ENCODE results near the gene EPG5. TPM values are rescaled to one million over a fixed set of nuclear protein-coding genes. Genes with fewer than 3 reads are reported as not detected.

The EPG5 gene
- total and polyA plus RNA-seq, 10 of the 15 experiments (the other 5 are each of a cell fraction or from before 2014, with no cell fraction given), result 1.9 to 27.7 (median 9.0) TPM

GRCh38 chr18:45935591-45936335 is 31.4 kb downstream of the EPG5 start:
- H4K20me1 ChIP-seq (ENCODE audit: control insufficient read depth, insufficient read depth), result no peaks in the 10 kb centered on the region
- in situ Hi-C loops (cut with MboI), result no loop called here
- 98% methylated on average over 3 of the region's 3 CpGs for WGBS (ENCODE audit: insufficient coverage, insufficient replicate concordance, low lambda C conversion rate, missing lambda C conversion rate)
- ChIA-PET SMC1A (ENCODE audit: uncharacterized antibody, unreplicated experiment) (no interaction called here), CTCF (interaction anchor here (0.7 to 0.9 kb wide), 2 partner anchors 9 to 14 kb away, joined by 3 read pairs; no protein-coding TSS in a partner anchor), RAD21 (ENCODE audit: unreplicated experiment) (interaction anchor here (1.4 kb wide), 1 partner anchor 269 kb away, joined by 3 read pairs; no protein-coding TSS in a partner anchor), POLR2A (interaction anchor here (1.1 kb wide), 1 partner anchor 135 kb away, joined by 6 read pairs; no protein-coding TSS in a partner anchor)
- DNase-seq (ENCODE audit: low read depth, low spot score) (no peak), FAIRE-seq (no peak), ATAC-seq (no peak)
- intact Hi-C loops (cut with micrococcal nuclease; ENCODE audit: unreplicated experiment), result no loop called here
- H3K4me3 ChIP-seq, result no peak overlapping the region
- BruUV-seq (replicated peaks), result no TSS peak
- no peak for TF ChIP-seq CEBPZ (IDR thresholded peaks at IDR 0.05; ENCODE audit: low read depth, low read length)
- H3K4me2 ChIP-seq (ENCODE audit: control insufficient read depth, insufficient read depth), result no peak overlapping the region
- H3K4me1 ChIP-seq (ENCODE audit: control insufficient read depth, insufficient read depth, low read length), result peaks cover 5% of the 10 kb centered on the region
- H3K9me3 ChIP-seq (replicated peaks; ENCODE audit: control insufficient read depth, insufficient read depth, low read length), result no peaks in the 10 kb centered on the region
- no peak overlapping the region for H3K9ac ChIP-seq (ENCODE audit: control insufficient read depth, insufficient read depth, low read length)
- H3K79me2 ChIP-seq (ENCODE audit: control insufficient read depth, insufficient read depth, low read length), result no peaks in the 10 kb centered on the region
- no peak overlapping the region for H2AFZ ChIP-seq (ENCODE audit: control insufficient read depth, low read depth, low read length)
- no peaks in the 10 kb centered on the region for H3K27me3 ChIP-seq (replicated peaks in 1 of 2; ENCODE audit: control insufficient read depth in 2 of 2, insufficient read depth in 2 of 2, low read length in 1 of 2)
- H3K27ac ChIP-seq (ENCODE audit: control insufficient read depth, insufficient read depth), result no peak overlapping the region
- peaks cover 5 to 19% of the 10 kb centered on the region in 2 experiments; a peak in 3 of 4 replicates for H3K36me3 ChIP-seq (ENCODE audit: control insufficient read depth in 2 of 2, insufficient read depth in 2 of 2, low read length in 1 of 2)
